HG03575 (cell line): ENCODE results near the gene CD244.

Source experiments
- ATAC-seq: cut with Tn5 transposase; IDR thresholded peaks from one replicate; pipeline ENCODE4 v1.9.1; 2021; ENCODE audit not compliant: unreplicated experiment, insufficient number of reproducible peaks, low FRiP score; ENCODE audit errors: extremely low read depth

Gene CD244

GRCh38 chr1:160826546-160826945, 36.1 kb downstream of the CD244 start:
- ATAC-seq = no peak

DNA sequence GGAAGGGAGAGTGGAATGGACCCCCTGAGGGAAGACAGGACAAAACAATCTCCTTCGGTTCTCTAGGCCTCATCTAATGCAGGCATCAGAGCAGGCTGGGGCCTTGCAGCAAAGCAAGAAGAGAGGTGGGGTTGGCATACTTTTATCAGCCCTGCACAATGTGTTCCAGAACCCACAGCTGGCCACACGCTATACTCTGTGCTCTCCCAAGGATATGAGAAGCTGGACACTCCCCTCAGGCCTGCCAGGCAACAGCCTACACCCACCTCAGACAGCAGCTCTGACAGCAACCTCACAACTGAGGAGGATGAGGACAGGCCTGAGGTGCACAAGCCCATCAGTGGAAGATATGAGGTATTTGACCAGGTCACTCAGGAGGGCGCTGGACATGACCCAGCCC, 39.4 kb downstream of the CD244 start:
- ATAC-seq = no peak

- ATAC-seq = no peak
Measured at GRCh38 chr1:160821627-160822026, 41.1 kb downstream of the CD244 start.

DNA sequence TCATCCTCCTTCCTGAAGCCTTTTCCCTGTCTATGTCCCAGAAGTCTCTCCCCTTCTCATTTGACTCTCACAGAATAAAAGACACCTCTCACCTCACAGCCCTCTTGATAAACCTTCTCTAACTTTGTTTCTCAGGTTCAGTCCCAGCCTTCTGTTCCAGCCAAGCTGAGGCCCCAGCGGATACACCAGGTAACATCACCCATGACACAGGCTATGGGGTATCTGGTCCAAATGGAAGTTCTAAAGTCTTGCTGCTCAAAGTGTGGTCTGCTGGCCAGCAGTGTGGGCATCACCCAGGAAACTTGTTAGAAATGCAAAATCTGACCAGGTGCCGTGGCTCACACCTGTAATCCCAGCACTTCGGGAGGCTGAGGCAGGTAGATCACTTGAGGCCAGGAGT, 43.5 kb downstream of the CD244 start:
- ATAC-seq = no peak

DNA sequence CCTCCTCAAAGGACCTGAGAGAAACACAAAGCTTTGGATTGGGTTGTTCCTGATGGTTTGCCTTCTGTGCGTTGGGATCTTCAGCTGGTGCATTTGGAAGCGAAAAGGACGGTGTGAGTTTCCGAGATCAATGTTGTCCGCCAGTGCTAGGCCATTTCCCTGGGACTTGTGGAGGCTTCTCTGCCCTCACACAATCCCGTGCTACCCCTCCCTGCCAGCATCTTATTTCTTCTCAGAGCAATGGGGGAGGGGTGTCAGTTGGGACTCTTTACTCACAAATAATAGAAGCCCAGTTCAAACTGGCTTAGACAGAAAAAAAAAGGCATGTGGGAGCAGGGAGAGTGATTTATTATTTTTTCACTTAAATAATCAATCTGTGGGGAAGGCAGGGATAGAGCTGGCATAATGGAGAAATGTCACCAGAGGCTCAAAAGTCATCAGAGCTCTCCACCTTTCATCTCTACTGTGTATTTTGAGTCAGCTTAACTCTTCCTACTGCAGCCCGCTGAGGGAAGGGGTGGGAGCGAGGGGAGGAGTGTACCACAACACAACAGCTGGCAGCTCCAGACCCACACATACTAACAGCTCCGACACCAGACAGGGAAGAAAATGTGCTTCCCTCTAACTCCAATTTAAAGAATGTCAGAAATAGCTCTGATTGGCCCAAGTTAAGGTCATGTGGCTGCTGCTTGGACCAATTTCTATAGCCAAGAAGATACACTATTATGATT, 44.3 kb downstream of the CD244 start:
- no peak for ATAC-seq

DNA sequence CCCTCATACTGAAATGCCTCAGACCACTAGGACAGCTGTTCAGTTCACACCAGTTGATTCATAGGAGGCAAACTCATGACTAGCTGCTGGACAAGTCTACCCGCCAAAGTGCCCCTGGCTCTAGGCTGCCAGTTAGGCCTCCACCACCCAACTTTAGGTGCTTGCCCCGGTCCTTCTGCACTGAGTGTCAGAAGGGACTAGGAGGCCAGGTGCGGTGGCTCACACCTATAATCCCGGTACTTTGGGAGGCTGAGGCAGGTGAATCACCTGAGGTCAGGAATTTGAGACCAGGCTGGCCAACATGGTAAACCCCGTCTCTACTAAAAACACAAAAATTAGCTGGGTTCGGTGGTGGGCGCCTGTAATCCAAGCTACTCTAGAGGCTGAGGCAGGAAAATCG, 47.8 kb downstream of the CD244 start:
- ATAC-seq = no peak

DNA sequence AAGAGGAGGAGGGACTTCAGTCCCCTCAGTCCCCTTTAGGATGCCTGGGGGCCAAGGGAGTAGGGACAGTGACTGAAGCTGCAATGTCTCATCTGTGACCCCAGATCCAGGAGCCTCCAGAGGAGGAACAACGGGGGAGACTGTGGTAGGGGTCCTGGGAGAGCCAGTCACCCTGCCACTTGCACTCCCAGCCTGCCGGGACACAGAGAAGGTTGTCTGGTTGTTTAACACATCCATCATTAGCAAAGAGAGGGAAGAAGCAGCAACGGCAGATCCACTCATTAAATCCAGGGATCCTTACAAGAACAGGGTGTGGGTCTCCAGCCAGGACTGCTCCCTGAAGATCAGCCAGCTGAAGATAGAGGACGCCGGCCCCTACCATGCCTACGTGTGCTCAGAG, 48.4 kb downstream of the CD244 start:
- ATAC-seq = no peak

DNA sequence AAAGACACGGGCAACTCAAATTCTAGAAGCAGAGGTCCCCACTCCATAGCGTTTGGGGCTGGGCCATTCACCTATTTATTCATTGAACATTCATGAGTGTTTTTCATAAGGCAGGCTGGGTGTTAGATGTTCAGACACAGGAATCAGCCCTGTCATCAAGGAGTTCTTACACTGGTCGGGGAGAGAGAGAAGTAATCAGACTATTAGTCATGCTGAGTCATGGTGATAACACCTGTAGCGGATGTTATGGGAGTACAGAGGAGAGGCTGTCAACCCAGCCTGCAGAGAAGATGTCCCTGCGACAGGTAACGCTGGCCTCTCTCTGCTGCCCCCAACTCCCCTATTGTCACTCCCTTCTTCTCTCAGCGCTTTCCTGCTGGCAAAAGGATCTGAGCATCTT, 49.5 kb downstream of the CD244 start:
- ATAC-seq = no peak

DNA sequence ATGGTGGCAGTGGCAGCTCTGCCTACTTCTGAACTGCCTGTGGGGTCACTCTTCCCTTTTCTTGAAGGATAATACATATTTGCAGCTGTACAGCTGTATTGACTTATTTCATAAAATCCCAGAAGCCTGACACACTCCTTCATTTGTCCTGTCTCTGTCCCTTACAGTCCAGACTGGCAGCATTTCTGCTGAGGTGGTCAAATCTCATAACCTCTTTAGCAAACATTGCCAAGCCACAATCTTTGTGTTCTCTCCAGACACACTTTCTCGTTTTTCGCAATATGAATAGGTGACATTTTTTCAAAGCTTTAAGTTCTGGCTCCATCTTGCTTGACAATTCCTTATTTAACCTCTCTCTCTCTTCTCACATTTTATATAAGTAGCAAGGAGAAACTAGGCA, 51.5 kb downstream of the CD244 start:
- ATAC-seq = no peak

- ATAC-seq = no peak
Measured at GRCh38 chr1:160810486-160810885, 52.2 kb downstream of the CD244 start.

DNA sequence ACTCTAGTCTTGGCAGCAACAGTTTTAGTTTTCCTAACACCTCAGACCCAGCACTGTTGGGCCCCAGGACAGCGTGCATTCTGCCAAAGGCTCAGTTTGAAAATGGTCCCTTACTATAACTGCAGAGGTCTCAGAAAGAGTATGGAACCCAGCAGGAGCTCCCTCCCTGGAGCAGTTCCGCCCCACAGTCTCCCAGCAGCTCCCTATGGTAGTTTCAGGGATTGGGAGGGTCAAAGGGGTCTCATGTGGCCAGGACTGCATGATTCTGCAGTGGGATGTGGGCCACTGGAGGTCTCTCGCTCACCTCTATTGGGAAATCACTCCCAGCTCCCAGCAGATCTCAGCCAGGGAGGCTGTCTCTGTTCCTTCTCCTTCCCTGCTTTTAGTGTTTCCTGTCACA, 54.4 kb downstream of the CD244 start:
- ATAC-seq = no peak

- ATAC-seq = no peak
Measured at GRCh38 chr1:160807738-160808137, 54.9 kb downstream of the CD244 start.

DNA sequence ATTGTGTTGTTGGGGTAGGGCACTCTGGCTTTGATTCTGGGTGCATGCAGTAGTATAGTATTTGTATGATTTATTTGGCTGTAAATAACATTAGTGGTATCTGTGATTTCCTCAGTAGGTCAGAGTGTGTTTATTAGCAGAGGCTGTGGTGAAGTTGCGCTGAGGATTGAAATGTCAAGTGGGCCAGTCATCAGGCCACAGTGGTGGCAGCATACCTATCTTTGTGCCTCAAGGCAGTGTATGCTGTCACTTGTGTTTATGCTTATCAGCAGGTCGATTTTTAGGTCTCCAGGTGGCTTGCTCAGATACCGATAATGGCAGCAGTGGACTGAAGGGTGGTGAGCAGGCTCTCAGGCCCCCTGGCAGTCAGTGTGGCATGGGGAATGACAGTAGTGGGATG, 55.4 kb downstream of the CD244 start:
- ATAC-seq = no peak

- no peak for ATAC-seq
Measured at GRCh38 chr1:160806784-160807183, 55.9 kb downstream of the CD244 start.

DNA sequence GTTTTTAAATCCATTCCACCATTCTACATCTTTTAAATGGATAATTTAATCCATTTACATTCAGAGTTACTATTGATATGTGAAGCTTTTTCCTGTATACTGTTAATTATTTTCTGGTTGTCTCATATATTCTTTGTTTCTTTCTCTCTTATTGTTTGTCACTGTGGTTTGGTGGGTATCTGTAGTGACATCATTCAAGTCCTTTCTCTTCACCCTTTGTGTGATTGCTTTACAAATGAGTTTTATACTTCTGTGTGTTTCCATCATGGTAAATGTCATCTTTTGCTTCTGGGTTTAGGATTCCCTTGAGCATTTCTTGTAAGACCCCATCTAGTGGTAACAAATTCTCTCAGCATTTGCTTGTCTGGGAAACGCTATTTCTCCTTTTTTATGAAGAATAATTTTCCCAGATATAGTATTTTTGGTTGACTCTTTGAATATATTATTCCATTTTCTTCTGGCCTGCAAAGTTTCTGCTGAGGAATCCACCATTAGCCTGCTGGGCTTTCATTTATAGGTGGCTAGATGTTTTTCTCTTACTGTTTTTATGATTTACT, 56.5 kb downstream of the CD244 start:
- no peak for ATAC-seq

GRCh38 chr1:160801836-160802580, 60.7 kb downstream of the CD244 start:
- no peak for ATAC-seq

DNA sequence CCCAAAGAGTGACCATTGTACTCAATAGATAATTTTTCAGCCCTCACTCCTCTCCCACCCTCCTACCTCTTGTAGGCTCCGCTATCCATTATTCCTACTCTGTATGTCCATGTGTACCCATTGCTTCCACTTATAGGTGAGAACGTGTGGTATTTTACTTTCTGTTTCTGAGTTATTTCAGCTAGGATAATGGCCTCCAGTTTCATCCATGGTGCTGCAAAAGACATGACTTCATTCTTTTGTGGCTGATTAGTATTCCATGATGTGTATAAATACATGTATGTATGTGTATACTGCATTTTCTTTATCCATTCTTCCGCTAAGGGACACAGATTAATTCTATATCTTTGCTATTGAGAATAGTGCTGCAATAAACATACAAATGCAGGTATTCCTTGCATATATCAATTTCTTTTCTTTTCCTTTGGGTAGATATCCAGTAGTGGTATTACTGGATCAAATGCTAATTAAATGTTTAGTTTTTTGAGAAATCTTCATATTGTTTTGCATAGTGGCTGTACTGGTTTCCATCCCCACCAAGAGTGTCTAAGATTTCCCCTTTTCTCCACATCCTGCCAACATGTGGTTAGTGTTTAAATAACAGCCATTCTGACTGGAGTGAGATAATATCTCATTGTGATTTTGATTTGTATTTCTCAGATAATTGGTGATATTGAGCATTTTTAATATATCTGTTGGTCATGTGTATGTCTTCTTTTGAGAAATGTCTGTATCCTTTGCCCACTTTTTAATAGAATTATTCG, 61.9 kb downstream of the CD244 start:
- no peak for ATAC-seq

DNA sequence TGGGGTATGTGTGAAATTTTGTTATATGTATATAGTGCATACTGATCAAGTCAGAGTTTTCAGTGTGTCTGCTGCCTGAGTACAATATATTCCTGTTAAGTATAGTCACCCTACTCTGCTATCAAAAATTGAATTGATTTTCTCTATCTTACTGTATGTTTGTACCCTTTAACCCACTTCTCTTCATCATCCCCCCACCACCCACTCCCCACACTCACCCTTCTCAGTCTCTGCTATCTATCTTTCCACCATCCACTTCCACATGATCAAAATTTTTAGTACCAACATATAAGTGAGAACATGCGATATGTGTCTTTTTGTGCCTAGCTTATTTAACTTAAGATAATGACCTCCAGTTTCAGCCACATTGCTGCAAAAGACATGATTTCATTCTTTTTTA, 62.5 kb downstream of the CD244 start:
- no peak for ATAC-seq

DNA sequence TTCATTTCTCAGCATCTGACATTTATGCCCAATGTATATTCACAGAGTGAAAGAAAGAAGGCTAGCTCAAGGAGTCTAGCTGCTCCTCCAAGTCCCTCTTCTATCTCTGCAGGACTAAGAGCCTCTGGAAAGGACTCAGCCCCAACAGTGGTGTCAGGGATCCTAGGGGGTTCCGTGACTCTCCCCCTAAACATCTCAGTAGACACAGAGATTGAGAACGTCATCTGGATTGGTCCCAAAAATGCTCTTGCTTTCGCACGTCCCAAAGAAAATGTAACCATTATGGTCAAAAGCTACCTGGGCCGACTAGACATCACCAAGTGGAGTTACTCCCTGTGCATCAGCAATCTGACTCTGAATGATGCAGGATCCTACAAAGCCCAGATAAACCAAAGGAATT, 63.0 kb downstream of the CD244 start:
- ATAC-seq = no peak

DNA sequence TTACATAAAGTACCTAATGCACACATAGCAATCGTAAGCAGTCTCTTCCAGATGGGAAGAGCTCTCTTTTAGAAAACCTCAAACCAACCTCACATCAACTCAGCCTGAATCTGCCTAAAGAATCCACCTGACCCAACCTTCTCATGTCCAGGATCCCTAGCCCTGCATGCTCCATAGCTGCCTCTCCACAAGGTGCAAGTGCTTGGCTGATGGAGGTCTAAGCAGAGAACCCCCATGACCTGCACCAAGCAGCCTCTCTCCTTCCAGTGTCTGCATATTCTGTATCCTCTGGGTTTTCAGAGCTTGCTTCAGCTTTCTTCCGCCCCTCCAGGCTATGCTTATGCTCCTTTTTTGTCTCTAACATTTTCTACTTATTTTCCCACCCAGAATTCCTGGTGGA, 64.2 kb downstream of the CD244 start:
- ATAC-seq = no peak
